Aorta (tissue), 5 donors: ENCODE measurements around the gene DCTPP1. TPM values are rescaled to one million over a fixed set of nuclear protein-coding genes. Genes with fewer than 3 reads are reported as not detected.
"Not testable (repeated sequence)": the region's sequence is repeated elsewhere in the genome, so short reads cannot be mapped to it uniquely, and the experiment has no call there.

ENCODE experiments used
- ATAC-seq: fragments of 200-7000 bp; cut with Tn5 transposase; one replicate; pipeline ENCODE4 v1.9.1; 2022; ENCODE audit warnings: moderate library complexity; ENCODE audit not compliant: low FRiP score
- DNase-seq, 2 donors: peaks; one replicate each; pipeline ENCODE4 v3.0.0-alpha.2; 2020
- H3K27ac ChIP-seq, 2 donors: one replicate each; pipeline ENCODE4 v1.5.1; 2013; ENCODE audit warnings: low read length in 2 of 2, mild to moderate bottlenecking in 2 of 2, moderate library complexity in 2 of 2, control low read depth in 1 of 2, inconsistent platforms in 1 of 2, low read depth in 1 of 2
- H3K27me3 ChIP-seq, 2 donors: one replicate each; pipeline ENCODE4 v1.6.1; 2013; ENCODE audit warnings: control low read depth in 1 of 2, low read length in 1 of 2, mild to moderate bottlenecking in 1 of 2, moderate library complexity in 1 of 2; ENCODE audit not compliant: insufficient read depth in 2 of 2, control insufficient read depth in 1 of 2
- H3K36me3 ChIP-seq, 2 donors: one replicate each; pipeline ENCODE4 v1.6.1; 2013; ENCODE audit warnings: control low read depth in 1 of 2, low read length in 1 of 2, mild to moderate bottlenecking in 1 of 2; ENCODE audit not compliant: insufficient read depth in 2 of 2, control insufficient read depth in 1 of 2
- H3K4me1 ChIP-seq, 2 donors: one replicate each; pipeline ENCODE4 v1.6.1; 2013; ENCODE audit warnings: low read length in 2 of 2, control low read depth in 1 of 2, mild to moderate bottlenecking in 1 of 2, moderate library complexity in 1 of 2; ENCODE audit not compliant: insufficient read depth in 2 of 2, control insufficient read depth in 1 of 2
- H3K4me3 ChIP-seq, 2 donors: one replicate each; pipeline ENCODE4 v1.5.1; 2013; ENCODE audit warnings: low read length in 2 of 2, control low read depth in 1 of 2, mild to moderate bottlenecking in 1 of 2
- H3K9me3 ChIP-seq: one replicate; pipeline ENCODE4 v1.6.1; 2013; ENCODE audit warnings: mild to moderate bottlenecking, low read length; ENCODE audit not compliant: control insufficient read depth
- WGBS, 2 donors: extraction: QIAGEN DNeasy Blood & Tissue Kit; methylation state at CpG; one replicate each; pipeline ENCODE4 v1.1.7; 2013; 5-methylcytosine and 5-hydroxymethylcytosine counted together
- intact Hi-C, 2 donors: fragments of 100-400 bp; cut with DNase I; formaldehyde crosslinking; loops; one replicate each; pipeline versions ENCODE4 v1.14.2 to v1.15.0; 2022
- polyA plus RNA-seq, 2 donors: library from polyadenylated mRNA; stranded (reverse); fragments of 200-250 nt; gene quantifications; one replicate each; pipeline ENCODE4 v1.2.3, GENCODE V29; 2013
- total RNA-seq, 2 donors: library from RNA; stranded (reverse); fragmentation: NEBNext Ultra II Directional; extraction: Animal tissue kit (Norgen Biotek cat#: 25700); gene quantifications; one replicate each; pipeline ENCODE4 v1.2.1, GENCODE V29; 2021
- donor health status: healthy with polysubstance abuse.
- donor health status: Bipolar disorder and iron deficiency.
- donor health status: DM: no; HTN: no; CAD: no.
- donor health status: DM: no; HTN: no; CAD: no.
- donor health status: DM: yes; HTN: yes; CAD: no.

Gene DCTPP1
- total and polyA plus RNA-seq, 4 donors, result 16.6 to 36.3 (median 19.0) TPM

DNA sequence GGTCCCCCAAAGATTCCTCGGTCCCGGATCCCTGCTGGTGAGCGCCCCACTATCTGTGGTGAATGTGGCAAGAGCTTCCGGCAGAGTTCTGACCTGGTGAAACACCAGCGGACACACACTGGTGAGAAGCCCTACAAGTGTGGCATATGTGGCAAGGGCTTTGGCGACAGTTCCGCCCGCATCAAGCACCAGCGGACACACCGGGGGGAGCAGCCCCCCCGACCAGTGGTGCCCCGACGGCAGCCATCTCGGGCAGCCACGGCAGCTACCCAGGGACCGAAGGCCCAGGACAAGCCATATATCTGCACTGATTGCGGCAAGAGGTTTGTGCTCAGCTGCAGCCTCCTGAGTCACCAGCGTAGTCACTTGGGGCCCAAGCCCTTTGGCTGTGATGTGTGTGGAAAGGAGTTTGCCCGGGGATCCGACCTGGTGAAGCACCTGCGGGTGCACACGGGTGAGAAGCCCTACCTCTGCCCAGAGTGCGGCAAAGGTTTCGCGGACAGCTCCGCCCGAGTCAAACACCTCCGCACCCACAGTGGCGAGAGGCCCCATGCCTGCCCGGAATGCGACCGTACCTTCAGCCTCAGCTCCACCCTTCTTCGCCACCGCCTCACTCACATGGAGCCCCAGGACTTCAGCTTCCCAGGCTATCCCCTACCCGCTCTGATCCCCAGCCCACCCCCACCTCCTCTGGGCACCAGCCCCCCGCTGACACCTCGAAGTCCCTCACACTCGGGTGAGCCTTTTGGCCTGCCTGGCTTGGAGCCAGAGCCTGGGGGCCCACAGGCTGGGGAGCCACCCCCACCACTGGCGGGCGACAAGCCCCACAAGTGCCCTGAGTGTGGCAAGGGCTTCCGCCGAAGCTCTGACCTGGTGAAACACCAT, 31.8 kb downstream of the DCTPP1 start:
- Histone ChIP-seq H3K27ac (no peak overlapping the region), H3K36me3 (no peaks in the 10 kb centered on the region), H3K4me1 (peaks cover 0 to 2% of the 10 kb centered on the region in 2 donors), H3K27me3 (no peaks in the 10 kb centered on the region), H3K4me3 (no peak overlapping the region), H3K9me3 (no peaks in the 10 kb centered on the region)
- ATAC-seq (no peak), DNase-seq (no peak)
- intact Hi-C loops, result no loop called here
- WGBS, 2 donors, result 88 to 91% methylated on average over 42 of the region's 42 CpGs

GRCh38 chr16:30397056-30397455, 32.8 kb downstream of the DCTPP1 start:
- ATAC-seq (no peak), DNase-seq (no peak)
- Histone ChIP-seq H3K4me1 (peaks cover 0 to 2% of the 10 kb centered on the region in 2 donors), H3K9me3 (no peaks in the 10 kb centered on the region), H3K27me3 (no peaks in the 10 kb centered on the region), H3K36me3 (no peaks in the 10 kb centered on the region), H3K27ac (no peak overlapping the region), H3K4me3 (no peak overlapping the region)
- intact Hi-C loops, result no loop called here
- 76 to 77% methylated on average over 4 of the region's 4 CpGs for WGBS, 2 donors

DNA sequence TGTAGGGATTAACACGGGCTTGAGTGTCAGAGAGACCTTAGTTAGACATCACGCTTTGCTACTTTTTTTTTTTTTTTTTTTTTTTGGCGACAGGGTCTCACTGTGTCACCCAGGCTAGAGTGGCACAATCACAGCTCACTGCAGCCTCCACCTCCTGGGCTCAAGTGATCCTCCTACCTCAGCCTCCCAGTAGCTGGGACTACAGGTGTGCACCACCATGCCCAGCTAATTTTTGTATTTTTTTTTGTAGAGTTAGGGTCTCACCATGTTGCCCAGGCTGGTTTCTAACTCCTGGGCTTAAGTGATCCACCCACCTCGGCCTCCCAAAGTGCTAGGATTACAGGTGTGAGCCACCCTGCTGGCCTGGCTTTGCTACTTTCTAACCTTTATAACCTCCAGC, 33.2 kb downstream of the DCTPP1 start:
- H3K9me3 ChIP-seq, H3K4me1 ChIP-seq, H3K27me3 ChIP-seq, H3K36me3 ChIP-seq, H3K4me3 ChIP-seq, intact Hi-C loops, H3K27ac ChIP-seq, DNase-seq, ATAC-seq: not testable (repeated sequence)
- 63 to 71% methylated on average over 3 to 4 of the region's 4 CpGs for WGBS, 2 donors

GRCh38 chr16:30395992-30396585, 33.7 kb downstream of the DCTPP1 start:
- H3K27me3 ChIP-seq, result no peaks in the 10 kb centered on the region
- peak overlapping the region in 1 of 2 donors; percentile 0 for H3K27ac ChIP-seq
- WGBS, 2 donors, result 8 to 10% methylated on average over 10 to 13 of the region's 13 CpGs
- intact Hi-C loops, result no loop called here
- no peak for ATAC-seq
- no peak for DNase-seq
- H3K9me3 ChIP-seq, result no peaks in the 10 kb centered on the region
- peak overlapping the region; percentile 89 to 90 for H3K4me3 ChIP-seq
- peaks cover 0 to 2% of the 10 kb centered on the region in 2 donors for H3K4me1 ChIP-seq
- no peaks in the 10 kb centered on the region for H3K36me3 ChIP-seq

DNA sequence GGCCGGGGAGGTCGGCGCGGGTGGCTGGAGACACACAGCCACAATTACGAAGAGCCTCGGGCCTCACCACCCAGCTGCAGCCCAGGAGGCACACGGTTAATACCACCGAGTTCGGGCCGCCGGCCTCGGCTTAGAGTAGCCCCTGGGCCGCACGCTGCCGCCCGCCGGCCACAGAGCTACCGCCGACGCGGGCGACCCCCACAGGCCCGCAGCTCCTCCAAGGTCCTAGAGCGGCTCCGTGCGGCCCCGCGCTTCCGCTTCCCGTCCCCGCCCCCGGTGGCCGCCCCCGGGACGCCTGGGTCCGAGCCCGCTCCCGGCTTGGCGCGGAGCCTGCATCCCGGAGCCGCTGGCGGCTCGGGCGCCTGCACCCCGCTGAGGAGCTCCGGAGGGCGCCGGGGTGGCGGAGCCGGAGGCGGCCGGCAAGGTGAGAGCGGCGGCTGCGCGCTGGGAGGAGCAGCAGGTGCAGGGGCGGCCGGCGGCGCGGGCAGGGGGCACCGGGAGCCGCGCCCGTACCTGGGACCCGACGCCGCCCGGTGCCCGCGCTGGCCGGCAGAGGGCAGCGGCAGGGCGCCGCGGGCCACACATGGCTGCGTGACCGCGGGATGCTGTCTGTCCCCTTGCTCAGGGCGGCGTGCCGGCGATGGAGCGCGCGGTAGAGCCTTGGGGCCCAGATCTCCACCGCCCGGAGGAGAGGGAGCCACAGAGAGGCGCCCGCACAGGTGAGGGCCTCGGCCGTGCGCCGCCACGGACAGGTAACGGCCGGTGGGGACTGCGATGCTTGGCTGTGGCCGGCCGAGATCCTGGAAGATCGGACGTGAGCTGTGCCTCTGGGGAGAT, 34.5 kb downstream of the DCTPP1 start, which contains the start of gene ZNF48:
ZNF48 (plus strand) TSS at position 266 of the 837 bp plus-strand sequence; CDS start at position 641, 375 bp downstream.
- ATAC-seq (peak; percentile 97), DNase-seq (peak; percentile 93 to 95)
- H3K27ac ChIP-seq, result peak within 1 kb of the TSS in 1 of 2 donors; percentile 67
- no peaks in the 10 kb centered on the region for H3K36me3 ChIP-seq
- peak within 1 kb of the TSS; percentile 89 to 90 for H3K4me3 ChIP-seq
- H3K9me3 ChIP-seq, result no peaks in the 10 kb centered on the region
- WGBS, 2 donors, result 0 to 1% methylated on average over 83 to 103 of the region's 103 CpGs
- intact Hi-C loops, result no loop called here
- H3K27me3 ChIP-seq, result no peaks in the 10 kb centered on the region
- no peaks in the 10 kb centered on the region for H3K4me1 ChIP-seq

DNA sequence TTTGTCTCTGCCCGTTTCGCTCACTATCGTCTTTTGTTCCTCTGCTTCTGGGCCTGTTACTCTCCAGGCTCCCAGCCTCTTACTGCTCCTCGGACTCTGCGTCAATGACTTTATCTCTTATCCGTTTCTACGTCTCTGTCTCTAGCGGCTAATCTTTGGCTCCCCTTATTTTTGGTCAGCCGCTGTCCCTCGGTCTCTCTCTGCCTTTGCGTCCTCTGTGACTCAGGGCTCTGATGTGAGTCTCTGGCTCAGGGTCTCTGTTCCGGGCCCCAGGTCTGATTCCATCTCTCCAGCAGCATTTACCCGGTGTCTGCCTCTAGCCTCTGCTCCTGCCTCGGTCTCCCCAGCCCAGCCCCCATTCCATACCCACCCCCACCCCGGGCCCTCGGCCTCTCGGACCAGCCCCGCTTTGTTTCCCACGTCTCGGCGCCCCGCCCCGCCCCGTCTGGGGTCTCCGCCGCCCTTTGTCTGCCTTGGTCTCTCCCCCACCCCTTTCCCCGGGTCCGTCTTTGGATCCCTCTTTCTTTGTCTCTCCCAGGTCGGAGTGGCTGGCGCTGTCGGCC, 35.2 kb downstream of the DCTPP1 start:
- intact Hi-C loops, result no loop called here
- 0 to 2% methylated on average over 28 to 31 of the region's 31 CpGs for WGBS, 2 donors
- Histone ChIP-seq H3K36me3 (no peaks in the 10 kb centered on the region), H3K27me3 (no peaks in the 10 kb centered on the region), H3K4me3 (peak overlapping the region; percentile 89 to 90), H3K9me3 (no peaks in the 10 kb centered on the region), H3K27ac (peak overlapping the region in 1 of 2 donors; percentile 67), H3K4me1 (no peaks in the 10 kb centered on the region)
- ATAC-seq, result peak; percentile 34
- no peak for DNase-seq

GRCh38 chr16:30383521-30383920, 46.3 kb downstream of the DCTPP1 start:
- no peaks in the 10 kb centered on the region for H3K36me3 ChIP-seq
- ATAC-seq, result no peak
- no peak overlapping the region for H3K4me3 ChIP-seq
- intact Hi-C loops, result no loop called here
- H3K27ac ChIP-seq, result no peak overlapping the region
- no peaks in the 10 kb centered on the region for H3K4me1 ChIP-seq
- WGBS, 2 donors, result 20 to 30% methylated on average over 2 of the region's 2 CpGs
- no peaks in the 10 kb centered on the region for H3K27me3 ChIP-seq
- H3K9me3 ChIP-seq, result no peaks in the 10 kb centered on the region
- no peak for DNase-seq

DNA sequence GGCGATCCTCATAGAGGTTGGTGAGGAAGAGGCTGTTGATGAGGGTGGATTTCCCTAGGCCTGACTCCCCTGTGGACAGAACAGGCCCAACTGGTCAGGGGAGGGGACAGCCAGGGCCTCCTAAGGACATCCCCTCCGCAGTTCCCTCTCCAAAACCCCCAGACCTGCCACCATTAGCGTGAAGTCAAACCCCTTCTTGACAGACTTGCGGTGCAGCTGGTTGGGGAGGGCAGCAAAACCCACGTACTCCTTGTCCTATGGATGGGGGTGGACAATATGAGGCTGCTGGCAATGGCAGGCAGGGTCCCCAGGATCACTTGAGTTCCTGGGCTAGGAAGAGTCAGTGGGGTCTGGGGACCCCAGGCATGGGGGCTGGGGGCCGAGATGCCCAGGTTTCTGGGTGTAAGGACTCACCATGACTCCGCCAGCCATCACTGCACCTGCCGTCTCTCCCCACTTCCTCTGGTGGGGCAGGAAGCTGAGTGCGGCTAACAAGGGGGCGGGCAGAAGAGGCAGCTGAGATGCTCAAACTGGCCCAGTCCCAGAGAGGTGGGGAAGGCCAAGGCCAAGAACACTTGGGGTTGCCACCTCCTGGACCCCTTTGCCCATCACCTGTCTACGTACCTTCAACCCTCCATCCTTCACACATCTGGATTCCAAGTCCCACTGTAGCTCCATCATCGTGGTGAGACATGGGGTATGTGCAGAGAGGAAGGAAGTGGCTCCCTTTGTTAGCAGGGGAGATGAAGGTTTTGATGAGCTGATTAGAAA, 47.5 kb downstream of the DCTPP1 start, which contains the start of gene SEPTIN1:
SEPTIN1 (minus strand) TSS at position 451 of the 771 bp plus-strand sequence; CDS start at position 432, 19 bp downstream.
- WGBS, 2 donors, result 70 to 72% methylated on average over 12 of the region's 12 CpGs
- Histone ChIP-seq H3K4me1 (no peaks in the 10 kb centered on the region), H3K27me3 (no peaks in the 10 kb centered on the region), H3K9me3 (no peaks in the 10 kb centered on the region), H3K27ac (no peak within 1 kb of the TSS), H3K36me3 (no peaks in the 10 kb centered on the region), H3K4me3 (no peak within 1 kb of the TSS)
- ATAC-seq (no peak), DNase-seq (no peak)
- intact Hi-C loops, result no loop called here
